HL-60 (cell line): ENCODE results near the gene OLFM4.
"Not testable (repeated sequence)": the region's sequence is repeated elsewhere in the genome, so short reads cannot be mapped to it uniquely, and the experiment has no call there.

Source experiments
- DNase-seq, 2 experiments: peaks; one replicate each; pipeline ENCODE4 v3.0.0-alpha.2; 2010 to 2020; ENCODE audit warnings: low read depth in 1 of 2, low spot score in 1 of 2
- H3K27ac ChIP-seq: fragments of 250-450 bp; sonication (Bioruptor Pico); replicated peaks from 2 replicates; pipeline ENCODE4 v1.5.1; 2020; ENCODE audit warnings: mild to moderate bottlenecking, moderate library complexity
- H3K27me3 ChIP-seq: fragments of 250-450 bp; sonication (Bioruptor Pico); 2 replicates; pipeline ENCODE4 v1.5.1; 2021; ENCODE audit warnings: mild to moderate bottlenecking, moderate library complexity; ENCODE audit not compliant: insufficient read depth, poor library complexity, severe bottlenecking
- H3K4me3 ChIP-seq: replicated peaks from 2 replicates; pipeline ENCODE4 v1.5.1; 2011; ENCODE audit warnings: mild to moderate bottlenecking, control low read depth, low read length; ENCODE audit not compliant: insufficient read depth
- CTCF ChIP-seq: IDR thresholded peaks from one replicate; pipeline ENCODE4 v1.5.1; 2011; ENCODE audit warnings: low read length, control low read depth, inconsistent platforms; ENCODE audit not compliant: insufficient read depth
- GABPA ChIP-seq: IDR thresholded peaks from 2 replicates; pipeline ENCODE4 v1.6.1; 2012; ENCODE audit warnings: low read depth
- POLR2AphosphoS5 ChIP-seq: IDR thresholded peaks from 2 replicates; pipeline ENCODE4 v1.6.1; 2012; ENCODE audit warnings: low read depth
- SPI1 ChIP-seq: IDR thresholded peaks from 2 replicates; pipeline ENCODE4 v1.6.1; 2012; ENCODE audit warnings: low read depth, mild to moderate bottlenecking, borderline replicate concordance
- TF ChIP-seq, protein P1 (sequence below): IDR thresholded peaks from 2 replicates; pipeline ENCODE4 v1.6.1; 2012; ENCODE audit warnings: low read depth; ENCODE audit not compliant: insufficient replicate concordance

Gene OLFM4

GRCh38 chr13:53005626-53006025 lies 23.0 kb upstream of the OLFM4 start:
- H3K27ac ChIP-seq = no peak overlapping the region
- no peak for TF ChIP-seq POLR2AphosphoS5
- H3K4me3 ChIP-seq = no peak overlapping the region
- peaks cover 7% of the 10 kb centered on the region for H3K27me3 ChIP-seq
- no peak for DNase-seq

GRCh38 chr13:53007872-53008271 lies 20.7 kb upstream of the OLFM4 start:
- peak in 1 of 2 experiments; percentile 43 for DNase-seq
- Histone ChIP-seq H3K4me3 (no peak overlapping the region), H3K27me3 (peaks cover 7% of the 10 kb centered on the region), H3K27ac (no peak overlapping the region; the same call in 1 of the 2 replicates)
- TF ChIP-seq SPI1 (peak; percentile 88), POLR2AphosphoS5 (no peak)
- TF ChIP-seq, protein P1, sequence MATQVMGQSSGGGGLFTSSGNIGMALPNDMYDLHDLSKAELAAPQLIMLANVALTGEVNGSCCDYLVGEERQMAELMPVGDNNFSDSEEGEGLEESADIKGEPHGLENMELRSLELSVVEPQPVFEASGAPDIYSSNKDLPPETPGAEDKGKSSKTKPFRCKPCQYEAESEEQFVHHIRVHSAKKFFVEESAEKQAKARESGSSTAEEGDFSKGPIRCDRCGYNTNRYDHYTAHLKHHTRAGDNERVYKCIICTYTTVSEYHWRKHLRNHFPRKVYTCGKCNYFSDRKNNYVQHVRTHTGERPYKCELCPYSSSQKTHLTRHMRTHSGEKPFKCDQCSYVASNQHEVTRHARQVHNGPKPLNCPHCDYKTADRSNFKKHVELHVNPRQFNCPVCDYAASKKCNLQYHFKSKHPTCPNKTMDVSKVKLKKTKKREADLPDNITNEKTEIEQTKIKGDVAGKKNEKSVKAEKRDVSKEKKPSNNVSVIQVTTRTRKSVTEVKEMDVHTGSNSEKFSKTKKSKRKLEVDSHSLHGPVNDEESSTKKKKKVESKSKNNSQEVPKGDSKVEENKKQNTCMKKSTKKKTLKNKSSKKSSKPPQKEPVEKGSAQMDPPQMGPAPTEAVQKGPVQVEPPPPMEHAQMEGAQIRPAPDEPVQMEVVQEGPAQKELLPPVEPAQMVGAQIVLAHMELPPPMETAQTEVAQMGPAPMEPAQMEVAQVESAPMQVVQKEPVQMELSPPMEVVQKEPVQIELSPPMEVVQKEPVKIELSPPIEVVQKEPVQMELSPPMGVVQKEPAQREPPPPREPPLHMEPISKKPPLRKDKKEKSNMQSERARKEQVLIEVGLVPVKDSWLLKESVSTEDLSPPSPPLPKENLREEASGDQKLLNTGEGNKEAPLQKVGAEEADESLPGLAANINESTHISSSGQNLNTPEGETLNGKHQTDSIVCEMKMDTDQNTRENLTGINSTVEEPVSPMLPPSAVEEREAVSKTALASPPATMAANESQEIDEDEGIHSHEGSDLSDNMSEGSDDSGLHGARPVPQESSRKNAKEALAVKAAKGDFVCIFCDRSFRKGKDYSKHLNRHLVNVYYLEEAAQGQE = peak; percentile 91

DNA sequence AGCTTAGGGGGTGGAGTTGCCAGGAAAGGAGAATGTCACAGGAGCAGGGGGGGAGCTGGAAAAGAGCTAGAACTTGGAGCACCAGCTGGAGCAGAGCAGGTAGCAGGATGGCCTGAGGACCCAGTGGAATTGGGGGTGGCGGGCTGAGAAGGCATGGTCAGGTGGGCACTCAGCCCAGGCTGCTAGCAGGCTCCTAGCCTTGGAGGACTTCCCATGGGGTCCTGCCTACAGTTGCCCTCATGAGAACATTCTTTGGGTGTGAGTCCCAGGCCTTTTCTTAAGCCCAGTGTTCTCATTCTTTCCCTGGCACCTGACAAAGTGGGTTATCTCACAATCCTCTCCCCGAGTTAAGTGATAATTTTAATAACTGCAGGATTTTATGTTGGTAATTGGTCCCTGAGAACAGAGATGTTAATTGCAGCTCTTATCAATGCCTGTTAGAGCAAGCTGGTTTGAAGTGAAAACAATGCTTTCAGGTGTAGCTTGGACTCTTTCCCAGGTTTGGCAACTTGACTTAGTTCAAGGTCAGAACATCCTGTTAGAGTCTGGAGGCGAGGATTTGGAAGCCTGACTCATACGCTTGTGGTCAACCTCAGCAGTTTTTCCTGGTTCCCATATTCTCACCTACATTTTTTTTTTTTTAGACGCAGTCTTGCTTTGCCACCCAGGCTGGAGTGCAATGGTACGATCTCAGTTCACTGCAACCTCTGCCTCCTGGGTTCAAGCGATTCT lies 18.1 kb upstream of the OLFM4 start:
- Histone ChIP-seq H3K27ac (peak overlapping the region; percentile 80), H3K4me3 (no peak overlapping the region), H3K27me3 (no peaks in the 10 kb centered on the region)
- peak in 1 of 2 experiments; percentile 40 for DNase-seq
- TF ChIP-seq POLR2AphosphoS5 = no peak
- no peak for TF ChIP-seq GABPA
- TF ChIP-seq, protein P1 = no peak
- TF ChIP-seq CTCF = no peak
- TF ChIP-seq SPI1 = no peak

- peak in 1 of 2 experiments; percentile 45 for DNase-seq
- peak; percentile 69 for TF ChIP-seq SPI1
- TF ChIP-seq, protein P1 = no peak
- peak overlapping the region; percentile 80 for H3K27ac ChIP-seq
- no peaks in the 10 kb centered on the region for H3K27me3 ChIP-seq
- no peak overlapping the region for H3K4me3 ChIP-seq
Observed at GRCh38 chr13:53012707-53013106, 15.9 kb upstream of the OLFM4 start.

GRCh38 chr13:53013113-53013512 lies 15.5 kb upstream of the OLFM4 start:
- no peak overlapping the region for H3K4me3 ChIP-seq
- no peaks in the 10 kb centered on the region for H3K27me3 ChIP-seq
- DNase-seq = no peak
- H3K27ac ChIP-seq = peak overlapping the region; percentile 80
- TF ChIP-seq, protein P1 = no peak
- TF ChIP-seq POLR2AphosphoS5 (no peak), GABPA (no peak), CTCF (no peak)

GRCh38 chr13:53014018-53014417 lies 14.6 kb upstream of the OLFM4 start:
- not testable (repeated sequence) for DNase-seq, H3K27me3 ChIP-seq, H3K4me3 ChIP-seq
- peak overlapping the region; percentile 80 for H3K27ac ChIP-seq
